GM12801 (cell line): ENCODE measurements around the gene ABHD4.

Experiments
- TF ChIP-seq, protein P1 (sequence below): IDR thresholded peaks from one replicate; pipeline ENCODE4 v1.5.1; 2011; ENCODE audit warnings: control low read depth; ENCODE audit not compliant: insufficient read length; ENCODE audit errors: extremely low read depth

The ABHD4 gene

GRCh38 chr14:22566845-22567244 is 31.3 kb upstream of the ABHD4 start:
- TF ChIP-seq, protein P1, sequence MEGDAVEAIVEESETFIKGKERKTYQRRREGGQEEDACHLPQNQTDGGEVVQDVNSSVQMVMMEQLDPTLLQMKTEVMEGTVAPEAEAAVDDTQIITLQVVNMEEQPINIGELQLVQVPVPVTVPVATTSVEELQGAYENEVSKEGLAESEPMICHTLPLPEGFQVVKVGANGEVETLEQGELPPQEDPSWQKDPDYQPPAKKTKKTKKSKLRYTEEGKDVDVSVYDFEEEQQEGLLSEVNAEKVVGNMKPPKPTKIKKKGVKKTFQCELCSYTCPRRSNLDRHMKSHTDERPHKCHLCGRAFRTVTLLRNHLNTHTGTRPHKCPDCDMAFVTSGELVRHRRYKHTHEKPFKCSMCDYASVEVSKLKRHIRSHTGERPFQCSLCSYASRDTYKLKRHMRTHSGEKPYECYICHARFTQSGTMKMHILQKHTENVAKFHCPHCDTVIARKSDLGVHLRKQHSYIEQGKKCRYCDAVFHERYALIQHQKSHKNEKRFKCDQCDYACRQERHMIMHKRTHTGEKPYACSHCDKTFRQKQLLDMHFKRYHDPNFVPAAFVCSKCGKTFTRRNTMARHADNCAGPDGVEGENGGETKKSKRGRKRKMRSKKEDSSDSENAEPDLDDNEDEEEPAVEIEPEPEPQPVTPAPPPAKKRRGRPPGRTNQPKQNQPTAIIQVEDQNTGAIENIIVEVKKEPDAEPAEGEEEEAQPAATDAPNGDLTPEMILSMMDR, result no peak

DNA sequence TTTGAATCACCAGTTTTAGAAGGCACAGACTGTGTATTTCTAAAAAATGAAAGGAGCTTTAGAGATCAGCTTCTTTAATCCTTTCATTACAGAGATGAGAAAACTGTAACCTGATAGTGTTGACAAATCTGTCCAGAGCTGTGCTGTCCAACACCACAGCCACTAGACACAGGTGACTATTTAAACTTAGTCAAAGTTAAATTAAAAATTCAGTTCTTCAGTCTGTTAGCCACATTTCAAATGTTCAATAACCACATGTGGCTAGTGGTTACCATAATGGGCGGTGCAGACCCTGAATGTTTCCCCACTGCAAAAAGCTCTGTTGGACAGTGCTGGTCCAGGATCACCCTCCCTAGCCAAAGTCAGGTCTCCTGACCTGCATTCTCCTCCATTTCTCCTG is 30.7 kb upstream of the ABHD4 start:
- TF ChIP-seq, protein P1, result no peak

DNA sequence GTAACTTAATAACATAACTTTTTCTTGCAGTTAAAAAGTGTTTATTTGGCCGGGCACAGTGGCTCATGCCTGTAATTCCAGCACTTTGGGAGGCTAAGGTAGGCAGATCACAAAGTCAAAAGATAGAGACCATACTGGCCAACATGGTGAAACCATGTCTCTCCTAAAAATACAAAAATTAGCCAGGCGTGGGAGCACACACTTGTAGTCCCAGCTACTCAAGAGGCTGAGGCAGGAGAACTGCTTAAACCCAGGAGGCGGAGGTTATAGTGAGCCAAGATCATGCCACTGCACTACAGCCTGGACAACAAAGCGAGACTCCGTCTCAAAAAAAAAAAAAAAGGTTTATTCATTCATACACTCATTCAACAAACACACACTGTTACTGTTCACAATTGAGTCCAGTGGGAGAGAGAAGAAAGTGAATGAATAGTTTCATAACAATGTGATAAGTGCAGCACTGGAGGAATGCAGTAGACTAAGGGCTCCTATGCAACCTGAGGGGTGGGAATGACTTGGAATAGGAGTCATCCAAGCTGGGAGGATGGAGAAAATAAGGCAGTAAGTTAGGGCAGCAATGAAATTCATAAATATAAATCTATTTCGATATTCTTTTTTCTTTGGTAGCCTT is 28.9 kb upstream of the ABHD4 start:
- TF ChIP-seq, protein P1, result no peak

GRCh38 chr14:22569737-22570131 is 28.4 kb upstream of the ABHD4 start:
- TF ChIP-seq, protein P1, result no peak

- TF ChIP-seq, protein P1, result peak; percentile 47
Measured at GRCh38 chr14:22570132-22570949, 27.8 kb upstream of the ABHD4 start.

GRCh38 chr14:22572562-22573058 is 25.5 kb upstream of the ABHD4 start:
- TF ChIP-seq, protein P1, result no peak

- TF ChIP-seq, protein P1, result no peak
Measured at GRCh38 chr14:22573804-22574203, 24.3 kb upstream of the ABHD4 start.
